KG1 (cell line): ENCODE data around the gene TFR2.

Source experiments
- DNase-seq: peaks from one replicate; lab custom pipeline; 2025; lab: John Stamatoyannopoulos, UW

Gene TFR2

DNA sequence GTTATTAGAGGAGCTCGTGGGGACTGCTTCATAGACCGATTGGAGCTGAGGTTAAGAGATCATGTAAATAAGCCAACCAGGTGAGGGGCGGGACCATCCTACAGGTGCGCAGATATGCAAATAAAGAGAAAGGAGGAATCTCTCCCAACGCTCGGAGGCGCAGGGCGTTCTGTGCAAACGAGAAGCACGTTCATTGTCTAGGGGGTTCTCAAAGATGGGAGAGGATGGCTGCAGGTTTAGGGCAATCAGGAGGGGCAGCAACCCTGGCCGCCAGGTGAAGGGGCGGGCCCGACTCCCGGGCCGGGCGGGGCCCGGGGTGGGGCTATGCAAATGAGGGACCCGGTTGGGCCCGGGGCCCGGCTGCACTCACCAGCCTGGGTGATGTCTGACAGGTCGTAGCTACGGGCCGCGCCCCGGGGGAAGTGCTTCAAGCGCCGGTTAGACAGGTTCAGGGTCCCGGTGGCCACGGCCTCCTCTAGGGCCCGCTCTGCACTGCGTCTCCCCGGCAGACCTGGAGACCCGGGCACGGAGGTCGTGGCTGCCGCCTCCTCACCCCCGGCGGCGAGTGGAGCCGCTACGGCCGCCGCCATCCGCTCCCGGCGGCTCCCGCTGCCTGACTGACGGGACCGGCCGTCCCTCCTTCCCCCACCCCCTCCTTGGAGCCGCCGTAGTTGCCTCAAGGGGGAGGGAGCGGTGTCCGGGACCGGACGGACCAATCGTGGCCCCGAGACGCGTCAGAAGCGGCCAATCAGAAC is 55.7 kb downstream of the TFR2 start, which contains the start of gene LRCH4:
LRCH4 (minus strand) TSS at position 619 of the 755 bp plus-strand sequence; CDS start at position 590, 29 bp downstream.
- DNase-seq = no peak

DNA sequence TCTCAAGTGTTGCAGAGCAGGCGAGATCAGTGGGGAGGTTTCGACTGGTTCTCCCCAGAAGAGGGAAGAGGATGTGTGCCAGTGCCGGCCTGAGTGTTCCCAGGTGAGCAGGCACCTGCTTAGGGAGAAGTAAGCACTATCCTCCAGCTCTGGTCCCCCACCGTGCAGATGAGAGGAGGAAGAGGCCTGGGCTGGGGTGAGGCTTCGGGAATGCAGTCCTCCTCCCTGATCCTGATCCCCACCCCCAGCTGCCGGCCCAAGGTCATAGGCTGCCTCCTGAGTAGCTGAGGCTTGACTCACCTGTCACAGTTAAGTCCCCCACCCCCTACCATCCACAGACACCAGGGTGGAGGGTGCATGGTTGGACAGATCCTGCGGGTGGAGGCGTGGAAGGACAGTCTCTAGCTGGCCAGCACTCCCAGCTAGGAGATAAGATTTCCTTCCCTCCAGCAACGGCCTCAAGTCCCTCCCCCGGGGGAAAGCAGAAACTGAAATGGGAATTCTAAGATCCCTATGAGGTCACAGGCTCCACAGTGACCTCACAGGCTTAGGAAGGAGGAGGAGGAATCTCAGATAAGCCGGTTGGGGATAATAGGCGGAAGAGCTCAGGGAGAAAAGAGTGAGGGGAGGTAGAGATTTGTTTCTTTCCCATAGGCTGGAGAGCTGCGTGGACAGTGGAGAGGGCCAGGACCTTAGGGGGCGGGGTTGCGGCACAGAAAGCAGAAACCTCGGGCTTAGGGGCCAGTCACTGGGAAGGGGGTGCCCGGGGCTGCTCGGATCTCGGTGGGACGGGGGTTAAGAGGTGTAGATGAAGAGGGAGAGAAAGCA is 56.5 kb downstream of the TFR2 start:
- no peak for DNase-seq

- DNase-seq = no peak
Measured at GRCh38 chr7:100584054-100584682, 57.2 kb downstream of the TFR2 start.

- peak; percentile 35 for DNase-seq
Measured at GRCh38 chr7:100583132-100584053, 58.0 kb downstream of the TFR2 start.

DNA sequence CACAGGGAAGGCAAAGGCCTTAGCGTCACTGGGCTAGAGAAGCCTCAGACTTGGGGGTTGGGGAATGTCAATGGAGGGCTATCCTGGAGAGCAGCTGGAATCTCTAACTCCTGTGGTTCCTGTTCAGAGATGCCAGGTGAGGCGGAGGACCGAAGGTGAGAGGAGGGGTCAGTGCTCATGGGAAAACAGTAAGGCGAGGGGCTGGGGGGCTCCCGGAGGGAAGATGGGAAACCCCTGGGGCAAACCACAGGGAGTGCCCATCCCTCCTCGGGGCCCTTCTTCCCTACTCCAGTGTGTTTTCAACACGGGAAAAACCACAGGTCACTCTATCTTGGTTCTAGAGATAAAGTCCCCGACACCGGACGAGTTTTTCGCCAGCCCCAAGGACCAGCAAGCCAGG is 58.7 kb downstream of the TFR2 start:
- no peak for DNase-seq

DNA sequence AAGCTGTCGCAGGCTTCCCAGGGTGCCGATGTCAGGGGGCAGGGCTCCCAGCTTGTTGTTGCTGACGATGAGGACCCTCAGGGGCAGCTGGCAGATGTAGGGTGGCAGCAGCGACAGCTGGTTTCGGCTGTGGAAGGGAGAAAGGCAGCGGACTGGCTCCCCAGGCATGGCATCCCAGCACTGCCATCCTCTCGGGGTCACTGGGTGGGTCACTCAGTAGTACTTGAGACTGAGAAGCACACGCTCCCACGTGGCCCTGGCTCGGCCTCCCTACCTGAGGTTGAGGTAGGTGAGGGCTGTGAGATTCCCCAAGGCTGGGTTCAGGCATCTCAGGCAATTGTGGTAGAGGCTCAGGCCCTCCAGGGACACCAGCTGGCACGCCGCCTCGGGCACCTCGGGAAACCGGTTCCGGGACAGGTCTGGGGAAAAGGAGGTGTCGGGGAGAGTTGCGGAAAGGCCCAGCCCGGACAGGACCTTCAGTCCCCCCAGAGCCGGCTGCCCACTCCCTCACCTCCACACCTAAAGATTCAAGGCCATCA is 59.2 kb downstream of the TFR2 start:
- DNase-seq = no peak

DNA sequence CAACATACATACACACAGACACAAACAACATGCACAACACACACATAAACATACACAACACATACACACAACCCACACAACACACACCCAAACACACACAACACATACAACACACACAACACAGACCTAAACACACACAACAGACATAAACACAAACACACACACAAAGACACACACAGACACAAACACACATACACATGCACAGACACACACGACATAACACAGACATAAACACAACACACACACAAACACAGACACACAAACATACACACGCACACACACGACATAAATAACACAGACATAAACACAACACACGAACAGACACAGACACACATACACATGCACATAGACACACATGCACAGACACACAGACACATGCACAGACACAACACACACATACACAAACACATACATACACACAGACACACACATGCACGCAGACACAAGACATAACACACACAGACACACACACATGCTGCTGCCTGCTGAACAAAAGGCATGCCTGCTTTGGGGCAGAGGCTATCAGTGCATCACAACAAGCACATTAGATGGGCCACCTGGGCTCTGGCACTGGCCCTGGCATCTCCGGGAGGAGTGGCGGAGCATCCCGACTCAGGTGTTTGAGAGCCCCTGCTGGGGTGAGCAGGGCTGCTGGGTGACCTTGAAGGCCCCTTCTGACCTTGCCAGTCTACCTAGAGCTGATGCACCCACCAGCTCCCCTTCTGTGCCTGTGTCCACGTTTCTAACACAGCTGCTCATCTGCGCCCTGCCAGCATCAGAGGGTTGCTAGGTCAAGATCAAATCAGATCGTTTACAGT is 60.7 kb downstream of the TFR2 start:
- no peak for DNase-seq

DNA sequence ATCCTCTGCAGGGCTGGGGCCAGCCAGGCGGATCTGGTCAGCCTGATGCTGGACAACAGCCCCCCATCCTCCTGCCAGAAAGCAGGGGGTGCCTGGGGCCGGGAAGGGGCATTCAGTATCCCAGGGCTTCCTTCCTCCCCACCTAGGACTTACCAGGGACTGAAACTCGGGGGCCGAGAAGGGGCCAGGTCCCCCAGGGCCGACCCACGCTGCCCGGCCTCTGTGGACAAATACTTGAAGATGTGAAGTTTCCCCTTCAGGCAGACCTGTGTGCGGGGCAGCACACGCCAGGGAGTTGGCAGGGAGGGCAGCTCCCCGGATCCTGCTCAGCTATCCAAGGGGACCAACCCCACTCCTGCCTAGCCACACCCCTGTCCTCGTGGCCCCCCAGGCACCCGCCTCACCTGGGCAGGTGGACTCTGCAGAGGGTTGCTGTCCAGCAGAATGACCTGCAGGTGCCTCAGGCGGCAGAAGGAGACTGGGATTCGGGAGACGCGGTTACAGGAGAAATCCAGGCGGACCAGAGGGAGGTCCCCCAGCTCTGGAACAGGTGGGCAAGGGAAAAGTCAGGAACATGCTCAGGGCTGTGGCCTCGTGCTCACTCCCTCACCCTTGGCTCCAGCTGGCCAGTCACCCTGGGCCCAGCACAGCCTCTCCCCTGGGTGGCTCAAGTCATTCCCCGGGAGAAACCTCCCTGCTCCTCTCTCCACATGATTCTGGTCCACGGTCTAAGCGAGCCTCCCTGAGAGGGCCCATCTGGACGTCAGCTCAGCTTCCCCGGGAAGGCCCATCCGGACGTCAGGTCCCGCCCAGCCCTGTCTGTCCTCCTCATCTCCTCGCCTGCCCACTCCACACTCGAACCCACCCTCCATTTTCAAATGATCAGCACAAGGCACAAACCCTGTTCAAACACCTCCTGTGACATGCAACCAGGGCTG is 62.8 kb downstream of the TFR2 start:
- DNase-seq = no peak

GRCh38 chr7:100577507-100577906 is 63.8 kb downstream of the TFR2 start:
- DNase-seq = no peak

DNA sequence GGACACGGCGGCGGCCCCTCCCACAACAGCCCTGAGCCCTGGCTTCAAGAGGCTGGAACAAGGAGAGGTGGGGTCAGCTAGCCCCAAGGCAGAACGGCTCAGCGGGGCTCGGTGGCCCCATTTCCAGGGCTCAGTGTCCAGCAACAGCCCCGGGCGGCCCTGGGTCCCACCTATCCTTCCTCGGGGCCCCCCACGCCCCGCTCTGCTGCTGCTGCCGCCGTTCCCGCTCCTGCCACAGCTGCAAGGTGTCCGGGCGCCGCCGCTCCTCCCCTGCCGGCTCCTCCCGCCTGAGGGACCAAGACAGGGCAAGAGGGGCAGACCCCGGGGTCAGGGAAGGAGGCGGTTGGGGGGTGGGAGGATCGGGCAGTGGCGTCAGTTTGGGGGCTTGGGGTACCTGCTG is 64.2 kb downstream of the TFR2 start:
- DNase-seq = no peak

GRCh38 chr7:100576384-100576993 is 64.9 kb downstream of the TFR2 start:
- no peak for DNase-seq

GRCh38 chr7:100575746-100576383 is 65.5 kb downstream of the TFR2 start:
- no peak for DNase-seq

- no peak for DNase-seq
Measured at GRCh38 chr7:100575206-100575631, 66.1 kb downstream of the TFR2 start.

DNA sequence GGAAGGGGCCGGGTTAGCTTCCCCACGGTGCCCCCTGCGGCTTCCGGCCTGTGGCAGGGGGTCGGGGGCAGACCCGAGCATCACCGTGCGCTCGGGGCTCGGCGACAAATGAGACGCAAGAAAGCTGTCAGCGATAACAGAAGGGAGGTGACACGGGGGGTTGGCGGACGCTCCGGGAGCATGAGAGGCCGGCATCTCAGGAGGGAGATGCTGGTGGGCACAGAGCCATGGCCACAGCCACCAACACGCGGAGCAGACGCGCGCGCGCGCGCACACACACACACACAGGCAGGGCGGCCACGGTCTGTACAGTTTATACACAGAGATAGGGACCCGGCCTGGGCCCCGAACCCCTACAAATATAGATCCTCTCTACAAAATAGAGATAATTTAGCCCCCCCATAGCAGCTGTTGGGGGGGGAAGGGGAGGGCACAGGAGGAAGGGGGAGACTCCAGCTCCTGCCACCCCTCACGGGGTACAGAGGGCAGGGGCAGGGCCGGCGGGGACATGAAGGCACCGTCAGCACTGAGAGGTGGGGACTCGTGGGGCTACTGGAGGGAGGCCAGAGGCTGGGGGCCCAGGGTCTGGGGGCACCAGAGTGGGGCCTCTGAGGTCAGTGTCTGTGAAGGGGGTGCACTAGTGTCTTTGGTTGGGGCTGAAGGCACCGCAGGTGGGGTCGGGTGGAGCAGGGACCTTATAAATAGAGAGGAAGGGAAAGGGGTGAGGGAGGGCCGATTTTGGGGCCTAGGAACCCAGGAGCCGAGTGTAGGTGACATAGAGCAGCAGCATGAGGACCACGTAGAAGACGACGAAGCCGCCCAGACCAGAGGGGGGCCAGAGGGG is 66.8 kb downstream of the TFR2 start:
- DNase-seq = no peak

GRCh38 chr7:100573691-100574361 is 67.5 kb downstream of the TFR2 start, which contains the start of gene SAP25:
SAP25 (minus strand) TSS chr7:100573900; CDS start chr7:100573742, 158 bp downstream.
- no peak for DNase-seq

DNA sequence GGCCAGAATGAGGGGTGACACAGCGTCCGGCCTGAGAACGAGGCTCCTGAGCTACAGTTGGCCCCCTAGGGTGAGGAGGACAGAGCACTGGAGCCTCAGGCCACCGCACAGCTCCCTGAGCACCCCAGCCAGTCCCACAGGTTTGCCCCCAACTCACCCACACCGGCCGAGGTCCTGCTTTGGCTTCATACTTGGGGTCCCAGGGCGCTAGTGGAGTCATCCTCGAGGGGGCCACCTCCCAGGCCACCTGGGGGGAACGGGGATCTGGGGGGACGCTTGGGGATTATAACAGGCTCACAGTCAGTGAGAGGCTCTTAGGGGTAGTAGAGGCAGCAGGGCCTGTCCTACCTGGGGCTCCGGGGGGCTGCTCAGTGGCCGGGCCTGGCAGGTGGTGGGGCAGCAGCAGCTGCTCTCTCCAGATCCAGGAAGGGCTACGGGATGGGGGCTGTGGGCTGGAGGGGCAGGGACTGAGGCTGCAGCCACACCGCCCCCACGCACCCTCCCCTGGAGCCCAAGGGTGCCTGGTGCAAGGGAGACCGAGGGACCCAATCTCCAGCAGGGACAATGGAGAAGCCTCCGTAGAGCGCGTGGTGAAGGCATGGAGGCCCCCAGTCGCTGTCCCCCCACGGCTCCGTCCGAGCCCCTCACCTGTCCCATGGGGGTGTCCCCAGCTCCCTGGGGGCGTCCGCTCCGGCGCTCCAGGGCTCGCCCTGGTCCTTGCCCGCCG is 68.2 kb downstream of the TFR2 start:
- DNase-seq = no peak
